ENCODE results near the gene KLRF1. TPM values are rescaled to one million over a fixed set of nuclear protein-coding genes. Genes with fewer than 3 reads are reported as not detected.

The KLRF1 gene
- total RNA-seq, 1 experiment from 2014 or later = not detected

DNA sequence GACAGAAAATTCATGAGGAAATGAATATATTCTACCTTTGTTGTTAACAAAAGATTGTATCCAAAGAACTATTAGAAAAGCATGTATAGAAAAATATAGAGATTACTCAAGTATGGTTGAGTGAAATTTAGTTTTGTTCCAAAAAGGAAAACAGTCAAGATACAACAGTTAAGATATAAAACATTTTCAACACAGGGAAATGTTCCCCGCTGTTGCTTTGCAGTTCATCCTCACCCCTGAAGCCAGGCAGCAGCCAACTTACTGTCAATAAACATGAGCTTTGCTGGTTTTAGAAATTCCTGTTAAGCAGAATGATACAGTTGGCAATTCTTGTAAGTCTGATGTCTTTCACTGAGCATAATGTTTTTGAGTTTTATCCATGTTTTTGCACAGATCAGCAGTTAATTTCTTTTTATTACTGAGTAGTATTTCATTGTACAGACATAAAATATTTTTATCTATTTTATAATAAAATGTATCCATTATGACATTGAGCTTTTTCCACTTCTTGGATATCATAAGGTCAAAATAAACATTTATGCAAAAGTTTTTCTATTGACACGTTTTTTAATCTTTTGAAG lies 43.1 kb downstream of the KLRF1 start:
- no peak overlapping the region for H3K27ac Mint-ChIP-seq
- Histone ChIP-seq H3T11ph (ENCODE audit: low read length) (no peak overlapping the region), H2BK20ac (ENCODE audit: low read depth, low read length, poor library complexity, severe bottlenecking) (no peak overlapping the region), H3K27me3 (ENCODE audit: insufficient read depth, low read length) (no peaks in the 10 kb centered on the region), H4K20me1 (ENCODE audit: control insufficient read depth, insufficient read depth, insufficient read length) (peaks cover 2% of the 10 kb centered on the region), H4K91ac (ENCODE audit: insufficient read length, low read depth, low read length) (no peak overlapping the region), H3K56ac (ENCODE audit: insufficient read length, low read depth, low read length) (no peak overlapping the region), H4K5ac (ENCODE audit: insufficient read length, low read depth, low read length) (no peak overlapping the region), H4K8ac (replicated peaks; ENCODE audit: insufficient read length, low read depth, low read length) (no peak overlapping the region), H3K4me1 (ENCODE audit: insufficient read depth, low read length) (no peaks in the 10 kb centered on the region; the same call in 1 of the 2 replicates), H2BK15ac (ENCODE audit: low read depth, low read length) (no peak overlapping the region), H2BK120ac (ENCODE audit: low read depth, low read length, poor library complexity, severe bottlenecking) (no peak overlapping the region), H3K9ac (ENCODE audit: extremely low read depth, insufficient read length, low read length) (no peak overlapping the region), H3K18ac (ENCODE audit: insufficient read length, low read depth, low read length) (no peak overlapping the region), H3K4ac (ENCODE audit: low read depth, low read length) (no peak overlapping the region), H2BK5ac (ENCODE audit: insufficient read length, low read length) (no peak overlapping the region), H2BK12ac (ENCODE audit: insufficient read length, low read depth, low read length) (no peak overlapping the region), H3K4me2 (ENCODE audit: insufficient read depth, insufficient read length, low read length) (no peak overlapping the region), H3K23me2 (ENCODE audit: insufficient read length, low read depth, low read length, poor library complexity, severe bottlenecking) (no peaks in the 10 kb centered on the region), H3K9me3 (ENCODE audit: control insufficient read depth, low read depth, low read length) (no peaks in the 10 kb centered on the region), H3K79me2 (ENCODE audit: insufficient read depth, low read length) (no peaks in the 10 kb centered on the region), H3K14ac (ENCODE audit: insufficient read depth, low read length) (no peak overlapping the region), H3K27ac (ENCODE audit: insufficient read length, low read depth, low read length) (no peak overlapping the region), H2AK5ac (ENCODE audit: insufficient read length, low read length) (no peak overlapping the region), H2AFZ (ENCODE audit: low read length) (no peak overlapping the region), H3K79me1 (ENCODE audit: insufficient read depth, low read depth, low read length, poor library complexity, severe bottlenecking) (no peaks in the 10 kb centered on the region), H3K23ac (ENCODE audit: insufficient read length, low read depth, low read length) (no peak overlapping the region)
- no peak overlapping the region for H3K4me3 Mint-ChIP-seq
- WGBS (ENCODE audit: extremely low coverage, insufficient read length, low lambda C conversion rate) = no CpG with 5 or more reads among the region's 2 CpGs
- DNase-seq = no peak
- no peaks in the 10 kb centered on the region for H3K36me3 Mint-ChIP-seq (ENCODE audit: insufficient read depth in 1 of 3, low read depth in 3 of 3)
- H3K4me1 Mint-ChIP-seq = peaks cover 24 to 27% of the 10 kb centered on the region in 2 experiments
- TF ChIP-seq CTCF (conservative IDR thresholded peaks at IDR 0.05) = no peak
- no peaks in the 10 kb centered on the region; a peak in 1 of 5 replicates for H3K9me3 Mint-ChIP-seq
- no peaks in the 10 kb centered on the region; the same call in 1 of the 2 replicates for H3K27me3 Mint-ChIP-seq (ENCODE audit: low read depth)
